Fibroblast of mammary gland (primary cell): Measurements from ENCODE around the gene RNF157.

Source experiments
- DNase-seq: peaks from one replicate; pipeline ENCODE4 v3.0.0-alpha.2; 2010; ENCODE audit warnings: low read depth
- H3K4me3 ChIP-seq: 2 replicates; pipeline ENCODE4 v1.5.1; 2011; ENCODE audit warnings: low read depth, mild to moderate bottlenecking, low read length, moderate library complexity; ENCODE audit not compliant: control insufficient read depth
- CTCF ChIP-seq: conservative IDR thresholded peaks from 2 replicates; pipeline ENCODE4 v1.5.1; 2011; ENCODE audit warnings: low read depth, low read length, inconsistent platforms; ENCODE audit not compliant: control insufficient read depth, insufficient read depth

RNF157 gene

GRCh38 chr17:76272541-76273444 is 32.5 kb upstream of the RNF157 start:
- no peak for DNase-seq
- TF ChIP-seq CTCF: no peak

GRCh38 chr17:76271669-76272540 is 31.6 kb upstream of the RNF157 start:
- H3K4me3 ChIP-seq: no peak overlapping the region
- DNase-seq: no peak
- TF ChIP-seq CTCF: no peak

More at GRCh38 chr17:76272541-76273444, 32.5 kb upstream of the RNF157 start:
- H3K4me3 ChIP-seq: no peak overlapping the region

DNA sequence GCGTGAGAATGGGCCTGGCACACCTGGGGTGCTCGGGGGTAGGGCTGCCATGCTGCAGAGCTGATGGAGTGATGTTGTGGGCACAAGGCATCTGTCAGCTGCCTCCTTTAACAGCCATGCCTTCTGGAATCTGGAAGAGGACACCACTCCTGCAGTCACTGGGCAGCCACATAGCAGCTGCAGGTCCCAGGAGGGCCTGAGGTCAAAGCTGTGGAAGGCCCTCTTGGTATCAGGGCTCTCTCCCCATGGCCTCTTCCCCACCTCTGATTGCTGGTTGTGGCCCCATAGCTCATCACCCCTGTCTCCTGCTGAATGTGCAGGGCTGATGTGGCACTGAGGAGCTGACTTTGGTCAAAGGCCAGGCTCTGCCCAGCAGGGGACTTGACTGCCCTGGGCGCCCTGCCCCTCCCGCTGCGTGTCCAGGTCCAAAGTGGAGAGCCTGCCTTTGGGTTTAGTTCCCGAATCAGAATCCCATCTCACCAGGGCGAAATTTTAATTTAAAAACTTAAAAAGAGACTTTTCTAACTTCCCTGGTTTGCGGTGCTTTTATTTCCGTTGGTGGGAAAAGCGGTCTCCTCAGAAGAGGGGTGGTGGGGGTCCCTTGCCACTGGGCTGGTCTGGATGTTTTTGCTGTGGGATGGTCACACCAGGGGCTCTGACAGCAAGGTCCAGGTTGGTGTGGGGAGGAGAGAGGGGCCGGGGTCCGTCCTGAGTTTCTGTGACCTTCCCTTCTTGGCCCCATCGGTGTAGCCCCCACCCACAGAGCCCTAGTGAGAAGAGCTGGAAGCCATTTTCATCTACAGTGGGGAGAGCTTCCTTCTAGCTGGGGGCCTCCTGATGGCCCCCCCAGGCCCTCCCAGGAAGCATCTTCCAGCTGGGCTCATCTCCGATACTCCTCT is 30.7 kb upstream of the RNF157 start:
- no peak overlapping the region for H3K4me3 ChIP-seq
- TF ChIP-seq CTCF: no peak
- no peak for DNase-seq

DNA sequence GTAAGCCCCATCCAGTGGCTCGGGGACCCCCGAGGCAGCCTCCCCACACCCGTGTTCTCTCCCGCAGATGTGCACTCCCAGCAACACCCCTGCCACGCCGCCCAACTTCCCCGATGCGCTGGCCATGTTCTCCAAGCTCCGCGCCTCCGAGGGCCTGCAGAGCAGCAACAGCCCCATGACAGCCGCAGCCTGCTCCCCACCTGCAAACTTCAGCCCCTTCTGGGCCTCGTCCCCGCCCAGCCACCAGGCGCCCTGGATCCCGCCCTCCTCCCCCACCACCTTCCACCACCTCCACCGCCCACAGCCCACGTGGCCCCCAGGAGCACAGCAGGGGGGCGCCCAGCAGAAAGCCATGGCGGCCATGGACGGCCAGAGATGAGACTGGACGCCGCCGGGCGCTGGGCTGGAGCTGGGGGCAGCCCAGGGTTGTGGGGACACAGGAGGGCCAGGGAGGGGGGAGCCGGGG is 29.9 kb upstream of the RNF157 start:
- H3K4me3 ChIP-seq: no peak overlapping the region
- TF ChIP-seq CTCF: no peak
- no peak for DNase-seq

- TF ChIP-seq CTCF: no peak
- no peak for DNase-seq
- H3K4me3 ChIP-seq: no peak overlapping the region
Measured at GRCh38 chr17:76268991-76269981, 29.0 kb upstream of the RNF157 start.
